Natural killer cell (primary cell): Measurements from ENCODE around the gene TIMM13. TPM values are rescaled to one million over a fixed set of nuclear protein-coding genes. Genes with fewer than 3 reads are reported as not detected.
A peak's percentile ranks its signal among the peaks of the same experiment; 100 is the strongest.
"Not testable (repeated sequence)": the region's sequence is repeated elsewhere in the genome, so short reads cannot be mapped to it uniquely, and the experiment has no call there.

Source experiments
- ATAC-seq, 3 donors: fragments of 150-1000 bp in 2 of 3; fragments of 200-7000 bp in 1 of 3; cut with Tn5 transposase; 1 replicate in 1 of 3; 2 replicates in 2 of 3; pipeline ENCODE4 v1.10.0; 2021; ENCODE audit warnings: mild to moderate bottlenecking in 2 of 3, moderate library complexity in 2 of 3
- DNase-seq, 2 donors: peaks; one replicate each; pipeline versions ENCODE4 v3.0.0 to v3.0.0-alpha.2; 2013 to 2021; ENCODE audit warnings: mixed read lengths in 1 of 2
- H3K27ac ChIP-seq: one replicate; pipeline ENCODE4 v1.5.1; 2013; ENCODE audit warnings: mild to moderate bottlenecking, low read length
- H3K27me3 ChIP-seq: one replicate; pipeline ENCODE4 v1.6.1; 2013; ENCODE audit warnings: low read length; ENCODE audit not compliant: control insufficient read depth, insufficient read depth
- H3K36me3 ChIP-seq: one replicate; pipeline ENCODE4 v1.6.1; 2013; ENCODE audit warnings: low read length; ENCODE audit not compliant: control insufficient read depth, insufficient read depth
- H3K4me1 ChIP-seq: one replicate; pipeline ENCODE4 v1.6.1; 2013; ENCODE audit warnings: low read length; ENCODE audit not compliant: control insufficient read depth, insufficient read depth
- H3K4me3 ChIP-seq: one replicate; pipeline ENCODE4 v1.5.1; 2013; ENCODE audit warnings: low read length
- H3K9me3 ChIP-seq: one replicate; pipeline ENCODE4 v1.6.1; 2013; ENCODE audit warnings: low read length; ENCODE audit not compliant: control insufficient read depth, insufficient read depth
- H3K27ac Mint-ChIP-seq, 2 donors: one replicate each; pipeline ENCODE4 v1.8.0; 2022; ENCODE audit warnings: mild to moderate bottlenecking in 2 of 2, mixed read lengths in 2 of 2, moderate library complexity in 1 of 2
- H3K27me3 Mint-ChIP-seq, 2 donors: one replicate each; pipeline ENCODE4 v1.8.0; 2022; ENCODE audit warnings: low read depth in 2 of 2, mixed read lengths in 2 of 2
- H3K36me3 Mint-ChIP-seq: one replicate; pipeline ENCODE4 v1.8.0; 2022; ENCODE audit warnings: mixed read lengths
- H3K4me1 Mint-ChIP-seq, 2 donors: one replicate each; pipeline ENCODE4 v1.8.0; 2022; ENCODE audit warnings: mixed read lengths in 2 of 2
- H3K4me3 Mint-ChIP-seq: one replicate; pipeline ENCODE4 v1.8.0; 2022; ENCODE audit warnings: mild to moderate bottlenecking, moderate library complexity, mixed read lengths
- H3K9me3 Mint-ChIP-seq, 2 donors: one replicate each; pipeline ENCODE4 v1.8.0; 2022; ENCODE audit warnings: mixed read lengths in 2 of 2
- CTCF ChIP-seq: fragments of 200-600 bp; IDR thresholded peaks from one replicate; pipeline ENCODE4 v1.8.0; 2022; ENCODE audit warnings: antibody characterized with exemption
- WGBS: methylation state at CpG from one replicate; pipeline ENCODE4 v1.1.7; 2013; ENCODE audit warnings: missing lambda C conversion rate; ENCODE audit not compliant: insufficient coverage; 5-methylcytosine and 5-hydroxymethylcytosine counted together
- intact Hi-C: fragments of 100-400 bp; cut with micrococcal nuclease; formaldehyde crosslinking; loops from one replicate; pipeline ENCODE4 v1.14.2; 2022
- total RNA-seq, 4 donors: library from RNA; stranded (reverse); fragments of 120-200 nt in 1 of 4; gene quantifications; one replicate each; pipeline versions ENCODE4 v1.2.3 to v1.2.4, GENCODE V29; 2013 to 2022

The TIMM13 gene
- total RNA-seq, 3 donors from 2014 or later (not counting 1 experiment from before 2014, with no cell fraction given) = 24.7 to 30.4 (median 25.1) TPM

GRCh38 chr19:2461751-2462634, 34.6 kb upstream of the TIMM13 start:
- no peak overlapping the region for H3K27ac Mint-ChIP-seq
- H3K36me3 Mint-ChIP-seq = no peaks in the 10 kb centered on the region
- peak; percentile 36 to 67 for DNase-seq
- WGBS = 3% methylated on average over 62 of the region's 62 CpGs
- H3K27me3 Mint-ChIP-seq = peaks cover 0 to 6% of the 10 kb centered on the region in 2 donors
- Histone ChIP-seq H3K4me3 (peak overlapping the region; percentile 42), H3K9me3 (no peaks in the 10 kb centered on the region), H3K27ac (no peak overlapping the region), H3K36me3 (no peaks in the 10 kb centered on the region), H3K27me3 (peaks cover 3% of the 10 kb centered on the region), H3K4me1 (peaks cover 22% of the 10 kb centered on the region)
- peak overlapping the region; percentile 87 for H3K4me3 Mint-ChIP-seq
- ATAC-seq = peak; percentile 58 to 77 (median 72)
- peaks cover 0 to 20% of the 10 kb centered on the region in 2 donors for H3K4me1 Mint-ChIP-seq
- no peak for TF ChIP-seq CTCF
- H3K9me3 Mint-ChIP-seq = no peaks in the 10 kb centered on the region
- intact Hi-C loops = no loop called here

GRCh38 chr19:2460245-2460644, 32.9 kb upstream of the TIMM13 start:
- no peak overlapping the region for H3K4me3 ChIP-seq
- H3K27ac ChIP-seq = no peak overlapping the region
- H3K27ac Mint-ChIP-seq = no peak overlapping the region
- peaks cover 0 to 25% of the 10 kb centered on the region in 2 donors for H3K4me1 Mint-ChIP-seq
- WGBS = 94% methylated on average over 1 of the region's 1 CpG
- peak overlapping the region; percentile 45 for H3K4me3 Mint-ChIP-seq
- ATAC-seq = no peak
- H3K9me3 Mint-ChIP-seq = no peaks in the 10 kb centered on the region
- no peak for TF ChIP-seq CTCF
- H3K9me3 ChIP-seq = no peaks in the 10 kb centered on the region
- intact Hi-C loops = no loop called here
- H3K36me3 ChIP-seq = no peaks in the 10 kb centered on the region
- DNase-seq = no peak
- peaks cover 3% of the 10 kb centered on the region for H3K27me3 ChIP-seq
- H3K36me3 Mint-ChIP-seq = no peaks in the 10 kb centered on the region
- peaks cover 32% of the 10 kb centered on the region for H3K4me1 ChIP-seq
- peaks cover 0 to 6% of the 10 kb centered on the region in 2 donors for H3K27me3 Mint-ChIP-seq

- H3K9me3 Mint-ChIP-seq, ATAC-seq, H3K4me3 Mint-ChIP-seq, H3K27me3 ChIP-seq, intact Hi-C loops, H3K4me3 ChIP-seq, H3K9me3 ChIP-seq, H3K27ac Mint-ChIP-seq, DNase-seq, H3K36me3 ChIP-seq, H3K27me3 Mint-ChIP-seq, H3K27ac ChIP-seq, H3K36me3 Mint-ChIP-seq: not testable (repeated sequence)
- H3K4me1 ChIP-seq = peaks cover 35% of the 10 kb centered on the region
- 91% methylated on average over 10 of the region's 10 CpGs for WGBS
- peaks cover 0 to 34% of the 10 kb centered on the region in 2 donors for H3K4me1 Mint-ChIP-seq
These were observed 31.4 kb upstream of the TIMM13 start for GRCh38 chr19:2458776-2459175.

DNA sequence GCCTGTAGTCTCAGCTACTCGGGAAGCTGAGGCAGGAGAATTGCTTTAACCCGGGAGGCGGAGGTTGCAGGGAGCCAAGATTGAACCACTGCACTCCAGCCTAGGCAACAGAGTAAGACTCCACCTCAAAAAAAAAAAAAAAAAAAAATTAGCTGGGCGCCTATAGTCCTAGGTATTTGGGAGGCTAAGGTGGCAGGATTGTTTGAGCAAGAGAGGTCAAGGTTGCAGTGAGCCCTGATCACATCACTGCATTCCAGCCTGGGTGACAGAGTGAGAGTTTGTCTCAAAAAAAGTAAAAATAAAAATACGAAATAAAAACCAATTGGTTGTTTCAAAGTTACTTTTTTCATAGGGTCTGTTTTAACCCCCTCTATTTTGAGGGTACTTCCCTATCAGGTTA, 30.7 kb upstream of the TIMM13 start:
- DNase-seq (no peak), ATAC-seq (no peak)
- H3K9me3 Mint-ChIP-seq = no peaks in the 10 kb centered on the region
- H3K27ac Mint-ChIP-seq = no peak overlapping the region
- no peak overlapping the region for H3K27ac ChIP-seq
- H3K4me3 ChIP-seq = no peak overlapping the region
- H3K27me3 Mint-ChIP-seq = peaks cover 0 to 6% of the 10 kb centered on the region in 2 donors
- no peak overlapping the region for H3K4me3 Mint-ChIP-seq
- peaks cover 0 to 34% of the 10 kb centered on the region in 2 donors for H3K4me1 Mint-ChIP-seq
- peaks cover 35% of the 10 kb centered on the region for H3K4me1 ChIP-seq
- intact Hi-C loops = no loop called here
- H3K27me3 ChIP-seq = peaks cover 3% of the 10 kb centered on the region
- TF ChIP-seq CTCF = no peak
- no peaks in the 10 kb centered on the region for H3K9me3 ChIP-seq
- no peaks in the 10 kb centered on the region for H3K36me3 Mint-ChIP-seq
- 100% methylated on average over 3 of the region's 5 CpGs for WGBS
- H3K36me3 ChIP-seq = no peaks in the 10 kb centered on the region
